Gastrocnemius medialis (tissue), 4 donors: ENCODE measurements around the gene UGGT2. TPM values are rescaled to one million over a fixed set of nuclear protein-coding genes. Genes with fewer than 3 reads are reported as not detected.
"Not testable (repeated sequence)": the region's sequence is repeated elsewhere in the genome, so short reads cannot be mapped to it uniquely, and the experiment has no call there.

Experiments used
- ATAC-seq, 2 donors: fragments of 150-250 bp; one replicate each; pipeline ENCODE4 v1.9.1; 2016
- DNase-seq, 2 donors: peaks; one replicate each; pipeline ENCODE4 v3.0.0-alpha.2; 2019
- H3K27ac ChIP-seq, 4 donors: fragments of 200-600 bp; sonication (generic); 1 replicate in 1 of 4; 2 replicates in 3 of 4; pipeline ENCODE4 v1.5.1; 2016 to 2018; ENCODE audit warnings: mild to moderate bottlenecking in 2 of 4, moderate library complexity in 1 of 4
- H3K27me3 ChIP-seq, 3 donors: fragments of 200-600 bp; sonication (generic) in 2 of 3; 1 replicate in 1 of 3; 2 replicates in 2 of 3; pipeline versions ENCODE4 v1.5.1 to v1.6.0; 2016 to 2019; ENCODE audit warnings: mild to moderate bottlenecking in 1 of 3, moderate library complexity in 1 of 3
- H3K36me3 ChIP-seq, 2 donors: fragments of 200-600 bp; sonication (generic) in 1 of 2; one replicate each; pipeline ENCODE4 v1.5.1; 2017 to 2018
- H3K4me1 ChIP-seq, 2 donors: fragments of 200-600 bp; sonication (generic) in 1 of 2; one replicate each; pipeline ENCODE4 v1.5.1; 2016 to 2017; ENCODE audit warnings: mild to moderate bottlenecking in 2 of 2
- H3K4me3 ChIP-seq, 4 donors: fragments of 200-600 bp; sonication (generic) in 3 of 4; 1 replicate in 1 of 4; 2 replicates in 3 of 4; pipeline ENCODE4 v1.5.1; 2016 to 2019; ENCODE audit warnings: mild to moderate bottlenecking in 2 of 4
- H3K9me3 ChIP-seq, 3 donors: fragments of 200-600 bp; sonication (generic) in 2 of 3; 1 replicate in 1 of 3; 2 replicates in 2 of 3; pipeline ENCODE4 v1.5.1; 2016 to 2019
- POLR2A ChIP-seq, 2 donors: fragments of 450-650 bp; IDR thresholded peaks; one replicate each; pipeline ENCODE4 v1.6.1; 2017; ENCODE audit warnings: antibody characterized with exemption in 2 of 2, mild to moderate bottlenecking in 2 of 2, moderate library complexity in 2 of 2
- in situ Hi-C, 4 donors: fragments of 200-750 bp; cut with MboI; loops; one replicate each; pipeline versions ENCODE4 v1.15.0 to v1.8.0; 2017; ENCODE audit warnings: low sequenced_read_pairs in 4 of 4
- intact Hi-C: fragments of 100-400 bp; cut with DNase I; formaldehyde crosslinking; loops from one replicate; pipeline ENCODE4 v1.15.1; 2023; ENCODE audit warnings: low total_unique reads
- total RNA-seq, 4 donors: library from RNA; depleted of rRNA; stranded (reverse); fragments of >200 nt; gene quantifications; one replicate each; pipeline versions ENCODE4 v1.1.0 to v1.2.3, GENCODE V29; 2016
- TF ChIP-seq, protein P1 (sequence below), 5 experiments: fragments of 450-650 bp in 3 of 5; fragments of 200-600 bp in 2 of 5; sonication (generic) in 2 of 5; IDR thresholded peaks in 4 of 5; conservative IDR thresholded peaks in 1 of 5; 1 replicate in 4 of 5; 2 replicates in 1 of 5; pipeline ENCODE4 v1.5.1; 2016 to 2019; ENCODE audit warnings: antibody characterized with exemption in 5 of 5, mild to moderate bottlenecking in 3 of 5, moderate library complexity in 3 of 5

Gene UGGT2
- total RNA-seq, 4 donors from 2014 or later, result 4.0 to 10.6 (median 6.8) TPM

DNA sequence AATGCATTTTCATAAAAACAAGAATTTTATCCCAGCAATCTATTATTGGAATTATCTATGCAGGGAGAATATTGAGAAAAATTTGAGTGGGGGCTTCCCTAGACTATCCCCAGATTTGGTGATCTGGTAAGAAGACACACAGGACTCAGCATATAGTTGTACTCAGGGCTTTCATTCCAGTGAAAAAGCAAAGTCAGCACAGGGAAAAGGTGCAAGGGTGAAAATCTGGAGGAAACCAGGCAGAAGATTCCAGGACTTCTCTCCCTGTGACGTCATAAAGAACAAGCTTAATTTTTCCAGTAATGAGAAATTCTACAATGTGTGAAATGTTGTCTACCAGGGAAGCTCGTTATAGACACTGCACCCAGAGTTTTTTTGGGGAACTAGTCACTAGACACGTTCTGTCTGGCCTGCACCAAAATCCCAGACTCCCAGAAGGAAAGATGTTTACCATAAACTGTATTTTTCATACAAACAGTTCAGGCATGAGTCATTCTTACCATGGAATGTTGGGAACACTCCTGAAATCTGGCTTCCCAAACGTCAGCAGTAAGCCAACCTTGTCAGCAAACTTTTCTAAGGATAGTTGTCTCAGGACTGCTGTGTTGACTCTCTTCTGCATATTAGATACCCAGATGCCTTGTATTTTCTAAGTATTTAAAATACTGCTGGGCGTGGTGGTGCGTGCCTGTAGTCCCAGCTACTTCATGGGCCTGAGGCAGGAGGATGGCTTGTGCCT lies 268.9 kb downstream of the UGGT2 start:
- Histone ChIP-seq H3K4me3 (no peak overlapping the region), H3K9me3 (no peaks in the 10 kb centered on the region), H3K36me3 (peaks cover 0 to 26% of the 10 kb centered on the region in 2 donors), H3K4me1 (no peaks in the 10 kb centered on the region), H3K27ac (no peak overlapping the region), H3K27me3 (no peaks in the 10 kb centered on the region)
- intact Hi-C loops, result no loop called here
- no peak for ATAC-seq
- DNase-seq, result no peak
- TF ChIP-seq, protein P1, sequence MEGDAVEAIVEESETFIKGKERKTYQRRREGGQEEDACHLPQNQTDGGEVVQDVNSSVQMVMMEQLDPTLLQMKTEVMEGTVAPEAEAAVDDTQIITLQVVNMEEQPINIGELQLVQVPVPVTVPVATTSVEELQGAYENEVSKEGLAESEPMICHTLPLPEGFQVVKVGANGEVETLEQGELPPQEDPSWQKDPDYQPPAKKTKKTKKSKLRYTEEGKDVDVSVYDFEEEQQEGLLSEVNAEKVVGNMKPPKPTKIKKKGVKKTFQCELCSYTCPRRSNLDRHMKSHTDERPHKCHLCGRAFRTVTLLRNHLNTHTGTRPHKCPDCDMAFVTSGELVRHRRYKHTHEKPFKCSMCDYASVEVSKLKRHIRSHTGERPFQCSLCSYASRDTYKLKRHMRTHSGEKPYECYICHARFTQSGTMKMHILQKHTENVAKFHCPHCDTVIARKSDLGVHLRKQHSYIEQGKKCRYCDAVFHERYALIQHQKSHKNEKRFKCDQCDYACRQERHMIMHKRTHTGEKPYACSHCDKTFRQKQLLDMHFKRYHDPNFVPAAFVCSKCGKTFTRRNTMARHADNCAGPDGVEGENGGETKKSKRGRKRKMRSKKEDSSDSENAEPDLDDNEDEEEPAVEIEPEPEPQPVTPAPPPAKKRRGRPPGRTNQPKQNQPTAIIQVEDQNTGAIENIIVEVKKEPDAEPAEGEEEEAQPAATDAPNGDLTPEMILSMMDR (IDR thresholded peaks at IDR 0.05 in 4 of 5, conservative IDR thresholded peaks at IDR 0.05 in 1 of 5), result no peak
- no peak for TF ChIP-seq POLR2A (IDR thresholded peaks at IDR 0.05)
- in situ Hi-C loops, result no loop called here

GRCh38 chr13:95783747-95784146 lies 269.5 kb downstream of the UGGT2 start:
- TF ChIP-seq POLR2A (IDR thresholded peaks at IDR 0.05), result no peak
- TF ChIP-seq, protein P1 (IDR thresholded peaks at IDR 0.05 in 4 of 5, conservative IDR thresholded peaks at IDR 0.05 in 1 of 5), result no peak
- Histone ChIP-seq H3K27me3 (no peaks in the 10 kb centered on the region), H3K36me3 (peaks cover 0 to 20% of the 10 kb centered on the region in 2 donors), H3K9me3 (no peaks in the 10 kb centered on the region), H3K4me1 (no peaks in the 10 kb centered on the region), H3K4me3 (no peak overlapping the region), H3K27ac (no peak overlapping the region)
- intact Hi-C loops, result no loop called here
- no peak for ATAC-seq
- in situ Hi-C loops, result no loop called here
- no peak for DNase-seq

GRCh38 chr13:95781940-95782339 lies 271.3 kb downstream of the UGGT2 start:
- H3K36me3 ChIP-seq, intact Hi-C loops, H3K4me1 ChIP-seq, ATAC-seq, H3K9me3 ChIP-seq, DNase-seq, in situ Hi-C loops, H3K27me3 ChIP-seq, H3K27ac ChIP-seq, H3K4me3 ChIP-seq: not testable (repeated sequence)

DNA sequence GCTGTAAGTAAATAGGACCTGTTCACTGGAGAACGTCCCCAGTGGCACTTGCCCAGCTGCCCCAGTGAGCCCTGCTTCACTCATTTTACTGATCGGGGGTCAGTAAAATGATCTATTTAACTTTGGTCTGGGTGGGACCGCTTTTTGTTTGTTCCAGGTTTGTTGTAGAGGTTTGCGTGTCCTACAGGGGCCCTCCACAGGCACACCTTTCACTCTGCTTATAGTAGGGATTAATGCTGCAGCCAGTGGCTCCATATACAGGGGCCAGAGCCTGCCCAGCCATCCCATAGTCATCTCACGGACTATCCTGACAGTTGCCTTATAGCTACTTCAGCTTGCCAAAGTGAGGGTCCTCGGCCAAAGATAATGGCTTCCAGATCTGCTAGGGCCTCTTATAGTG lies 272.2 kb downstream of the UGGT2 start:
- H3K4me3 ChIP-seq, result no peak overlapping the region
- TF ChIP-seq, protein P1 (IDR thresholded peaks at IDR 0.05 in 4 of 5, conservative IDR thresholded peaks at IDR 0.05 in 1 of 5), result no peak
- no peak for TF ChIP-seq POLR2A (IDR thresholded peaks at IDR 0.05)
- H3K9me3 ChIP-seq, result no peaks in the 10 kb centered on the region
- H3K36me3 ChIP-seq, result peaks cover 0 to 9% of the 10 kb centered on the region in 2 donors
- intact Hi-C loops, result no loop called here
- in situ Hi-C loops, result no loop called here
- no peaks in the 10 kb centered on the region for H3K4me1 ChIP-seq
- no peak overlapping the region for H3K27ac ChIP-seq
- ATAC-seq, result no peak
- H3K27me3 ChIP-seq, result no peaks in the 10 kb centered on the region
- DNase-seq, result no peak

DNA sequence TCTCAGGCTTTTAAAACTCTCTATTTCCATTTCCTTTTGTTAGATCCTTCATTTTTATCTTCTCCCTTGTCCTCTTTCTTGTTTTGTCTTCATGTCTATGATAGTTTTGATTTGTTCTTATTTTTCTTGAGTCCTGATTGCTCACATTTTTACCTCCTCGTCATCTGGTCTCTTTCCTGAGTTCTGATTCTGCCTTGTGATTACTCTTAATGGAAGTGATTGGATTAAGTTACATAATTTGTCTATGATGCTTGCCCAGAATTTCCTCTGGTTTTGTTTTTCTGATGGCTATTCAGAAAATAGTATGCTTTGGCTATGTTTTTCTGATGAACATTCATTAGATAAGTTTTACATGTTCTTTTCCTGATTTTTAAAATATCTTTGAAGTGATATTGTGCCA lies 273.7 kb downstream of the UGGT2 start:
- no peak overlapping the region for H3K27ac ChIP-seq
- no peaks in the 10 kb centered on the region for H3K9me3 ChIP-seq
- intact Hi-C loops (no loop called here), in situ Hi-C loops (no loop called here)
- ATAC-seq (no peak), DNase-seq (no peak)
- no peak for TF ChIP-seq POLR2A (IDR thresholded peaks at IDR 0.05)
- TF ChIP-seq, protein P1 (IDR thresholded peaks at IDR 0.05 in 4 of 5, conservative IDR thresholded peaks at IDR 0.05 in 1 of 5), result no peak
- no peak overlapping the region for H3K4me3 ChIP-seq
- peaks cover 0 to 9% of the 10 kb centered on the region in 2 donors for H3K36me3 ChIP-seq
- H3K27me3 ChIP-seq, result no peaks in the 10 kb centered on the region
- H3K4me1 ChIP-seq, result no peaks in the 10 kb centered on the region
